HepG2 (cell line): ENCODE results near the gene JOSD1. TPM values are rescaled to one million over a fixed set of nuclear protein-coding genes. Genes with fewer than 3 reads are reported as not detected.
A peak's percentile ranks its signal among the peaks of the same experiment; 100 is the strongest.

Experiments used
- ARID2 ChIP-seq: sonication (generic); formaldehyde crosslinking; IDR thresholded peaks from 2 replicates; pipeline ENCODE4 v1.8.1; 2022; ENCODE audit warnings: mild to moderate bottlenecking, missing genetic modification reagents, borderline replicate concordance
- ARNT ChIP-seq: fragments of 450-650 bp; IDR thresholded peaks from 2 replicates; pipeline ENCODE4 v1.6.1; 2017
- BCL6 ChIP-seq: IDR thresholded peaks from 2 replicates; pipeline ENCODE4 v1.6.1; 2016; ENCODE audit warnings: missing genetic modification reagents, missing compliant biosample characterization
- CENPX ChIP-seq: sonication (generic); formaldehyde crosslinking; IDR thresholded peaks from 2 replicates; pipeline ENCODE4 v1.9.0; 2021; ENCODE audit warnings: mild to moderate bottlenecking, missing genetic modification reagents, moderate library complexity
- CERS6 ChIP-seq: sonication (generic); formaldehyde crosslinking; IDR thresholded peaks from 2 replicates; pipeline ENCODE4 v1.5.0; 2020; ENCODE audit warnings: missing genetic modification reagents
- CREBL2 ChIP-seq: sonication (generic); formaldehyde crosslinking; IDR thresholded peaks from 2 replicates; pipeline ENCODE4 v1.8.1; 2023; ENCODE audit warnings: missing genetic modification reagents, mild to moderate bottlenecking, borderline replicate concordance
- GABPA ChIP-seq, 2 experiments: IDR thresholded peaks; 2 replicates each; pipeline ENCODE4 v1.6.1; 2011 to 2016; ENCODE audit warnings: low read depth in 2 of 2, low read length in 1 of 2, missing biosample characterization in 1 of 2, missing genetic modification characterization in 1 of 2
- GLI4 ChIP-seq: sonication (generic); formaldehyde crosslinking; IDR thresholded peaks from 2 replicates; pipeline ENCODE4 v1.5.1; 2020; ENCODE audit warnings: missing genetic modification reagents, mild to moderate bottlenecking, moderate library complexity, borderline replicate concordance
- HDAC1 ChIP-seq: sonication (generic); formaldehyde crosslinking; IDR thresholded peaks from 2 replicates; pipeline ENCODE4 v1.5.1; 2020; ENCODE audit warnings: mild to moderate bottlenecking, missing genetic modification reagents
- HOXA5 ChIP-seq: sonication (generic); formaldehyde crosslinking; IDR thresholded peaks from 2 replicates; pipeline ENCODE4 v1.4.0; 2020; ENCODE audit warnings: missing genetic modification reagents
- KLF12 ChIP-seq: sonication (generic); formaldehyde crosslinking; IDR thresholded peaks from 2 replicates; pipeline ENCODE4 v1.4.0; 2020; ENCODE audit warnings: missing genetic modification reagents, borderline replicate concordance
- NBN ChIP-seq: fragments of 450-650 bp; conservative IDR thresholded peaks from 2 replicates; pipeline ENCODE4 v1.6.1; 2017
- NFE2L1 ChIP-seq: sonication (generic); formaldehyde crosslinking; IDR thresholded peaks from 2 replicates; pipeline ENCODE4 v1.4.0; 2020; ENCODE audit warnings: missing genetic modification reagents, mild to moderate bottlenecking, borderline replicate concordance
- PRMT3 ChIP-seq: sonication (generic); formaldehyde crosslinking; IDR thresholded peaks from 2 replicates; pipeline ENCODE4 v1.8.1; 2022; ENCODE audit warnings: low read depth, mild to moderate bottlenecking, moderate library complexity, missing genetic modification reagents, borderline replicate concordance
- RAD51 ChIP-seq: fragments of 450-650 bp; IDR thresholded peaks from 2 replicates; pipeline ENCODE4 v1.6.1; 2016; ENCODE audit warnings: borderline replicate concordance
- RARA ChIP-seq: IDR thresholded peaks from 2 replicates; pipeline ENCODE4 v1.6.1; 2016; ENCODE audit warnings: missing genetic modification reagents, missing compliant biosample characterization
- RELA ChIP-seq: sonication (generic); formaldehyde crosslinking; IDR thresholded peaks from 2 replicates; pipeline ENCODE4 v1.4.0; 2020; ENCODE audit warnings: missing genetic modification reagents
- RFXANK ChIP-seq: IDR thresholded peaks from 2 replicates; pipeline ENCODE4 v1.6.1; 2016
- SSRP1 ChIP-seq: IDR thresholded peaks from 2 replicates; pipeline ENCODE4 v1.6.1; 2016; ENCODE audit warnings: control low read depth
- STAT5B ChIP-seq: sonication (generic); formaldehyde crosslinking; IDR thresholded peaks from 2 replicates; pipeline ENCODE4 v1.4.0; 2020; ENCODE audit warnings: missing genetic modification reagents
- THRA ChIP-seq: sonication (generic); formaldehyde crosslinking; IDR thresholded peaks from 2 replicates; pipeline ENCODE4 v1.4.0; 2020; ENCODE audit warnings: missing genetic modification reagents, borderline replicate concordance
- U2AF2 ChIP-seq: fragments of 200-400 bp; formaldehyde crosslinking; IDR thresholded peaks from 2 replicates; pipeline ENCODE4 v1.6.1; 2017; ENCODE audit warnings: low read depth, mild to moderate bottlenecking, low read length
- ZNF280D ChIP-seq: sonication (generic); formaldehyde crosslinking; IDR thresholded peaks from 2 replicates; pipeline ENCODE4 v1.5.1; 2020; ENCODE audit warnings: mild to moderate bottlenecking, missing genetic modification reagents
- ZNF3 ChIP-seq: IDR thresholded peaks from 2 replicates; pipeline ENCODE4 v1.7.0; 2017; ENCODE audit warnings: inconsistent platforms
- ZNF335 ChIP-seq: sonication (generic); formaldehyde crosslinking; IDR thresholded peaks from 2 replicates; pipeline ENCODE4 v1.4.0; 2020; ENCODE audit warnings: missing genetic modification reagents
- ZNF567 ChIP-seq: sonication (generic); formaldehyde crosslinking; IDR thresholded peaks from 2 replicates; pipeline ENCODE4 v1.8.1; 2023; ENCODE audit warnings: mild to moderate bottlenecking, missing genetic modification reagents, borderline replicate concordance
- ZNF839 ChIP-seq: sonication (generic); formaldehyde crosslinking; IDR thresholded peaks from 2 replicates; pipeline ENCODE4 v1.4.0; 2020; ENCODE audit warnings: missing genetic modification reagents, mild to moderate bottlenecking, borderline replicate concordance
- polyA plus RNA-seq, 8 experiments: library from polyadenylated mRNA; depleted of rRNA in 3 of 8; stranded (reverse) in 7 of 8; unstranded in 1 of 8; fragments of >200 nt; fragmentation: Illumina TruSeq in 4 of 8; extraction: Trizol in 4 of 8; gene quantifications; 2 replicates each; pipeline versions ENCODE4 v1.2.1 to v1.2.3, GENCODE V29; 2011 to 2016; ENCODE audit warnings: low read depth in 4 of 8, missing spikeins in 1 of 8, mixed read lengths in 1 of 8; ENCODE audit not compliant: insufficient read depth in 1 of 8
- total RNA-seq, 5 experiments: library from RNA; depleted of rRNA; stranded (reverse); fragments of >200 nt; fragmentation: Illumina TruSeq; extraction: Trizol; gene quantifications; 2 replicates each; pipeline ENCODE4 v1.2.3, GENCODE V29; 2016; ENCODE audit warnings: low read depth in 1 of 5

Gene JOSD1
- total and polyA plus RNA-seq, 2 of the 13 experiments (the other 11 are each of a cell fraction or from before 2014, with no cell fraction given) = 31.7 to 38.4 TPM

- TF ChIP-seq ZNF567 (CRISPR knock-in tag) (no peak), CERS6 (CRISPR knock-in tag) (no peak), SSRP1 (CRISPR knock-in tag) (no peak), CREBL2 (CRISPR knock-in tag) (no peak), HDAC1 (CRISPR knock-in tag) (peak; percentile 45; the same call in 1 of the 2 replicates), PRMT3 (CRISPR knock-in tag) (no peak), ZNF280D (CRISPR knock-in tag) (no peak), RAD51 (no peak), BCL6 (no peak; the same call in 1 of the 2 replicates), GABPA (IDR thresholded peaks at IDR 0.05; ENCODE audit: low read depth, low read length) (peak; percentile 65), GABPA (CRISPR knock-in tag; IDR thresholded peaks at IDR 0.05; ENCODE audit: low read depth) (peak; percentile 81), KLF12 (CRISPR knock-in tag) (peak; percentile 92; the same call in 1 of the 2 replicates), CENPX (CRISPR knock-in tag) (no peak), ZNF335 (CRISPR knock-in tag) (0 out of 2 replicates have a peak, but pooled peaks have one; percentile 32), ARNT (no peak), STAT5B (no peak), NFE2L1 (CRISPR knock-in tag) (no peak), THRA (CRISPR knock-in tag) (no peak), ZNF839 (CRISPR knock-in tag) (no peak), NBN (no peak), RFXANK (CRISPR knock-in tag) (peak; percentile 81; the same call in 1 of the 2 replicates), ARID2 (CRISPR knock-in tag) (no peak), GLI4 (CRISPR knock-in tag) (no peak), RELA (CRISPR knock-in tag) (no peak), U2AF2 (no peak), RARA (CRISPR knock-in tag) (peak; percentile 49; the same call in 1 of the 2 replicates), HOXA5 (CRISPR knock-in tag) (no peak), ZNF3 (CRISPR knock-in tag) (no peak)
Observed at GRCh38 chr22:38700789-38701628, at the start of gene JOSD1 (continued).
